Measurements from ENCODE around the gene AMPH. TPM values are rescaled to one million over a fixed set of nuclear protein-coding genes. Genes with fewer than 3 reads are reported as not detected.

Gene AMPH
- total RNA-seq, 1 experiment from 2014 or later, result 9.0 TPM

- H3K27me3 Mint-ChIP-seq (ENCODE audit: low read depth), result no peaks in the 10 kb centered on the region
- TF ChIP-seq IRF1 (CRISPR knock-in tag; IDR thresholded peaks at IDR 0.05), result no peak
- no peak for TF ChIP-seq RELA (CRISPR knock-in tag; IDR thresholded peaks at IDR 0.05; ENCODE audit: borderline replicate concordance)
- no peak for TF ChIP-seq JUN (CRISPR knock-in tag; IDR thresholded peaks at IDR 0.05)
- no peak for TF ChIP-seq SMAD4 (CRISPR knock-in tag; IDR thresholded peaks at IDR 0.05)
- TF ChIP-seq ZNF263 (CRISPR knock-in tag; IDR thresholded peaks at IDR 0.05; ENCODE audit: low read depth), result no peak
- no peak for TF ChIP-seq E2F5 (CRISPR knock-in tag; IDR thresholded peaks at IDR 0.05)
- TF ChIP-seq OVOL2 (CRISPR knock-in tag; IDR thresholded peaks at IDR 0.05; ENCODE audit: borderline replicate concordance), result no peak
- ChIA-PET CTCF (interaction anchor here (1.2 kb wide), 1 partner anchor 337 kb away, joined by 5 read pairs; no protein-coding TSS in a partner anchor), POLR2A (no interaction called here)
- no peaks in the 10 kb centered on the region for H3K9me3 Mint-ChIP-seq
- no peak overlapping the region for H3K27ac Mint-ChIP-seq
- ATAC-seq, result no peak
- peaks cover 4% of the 10 kb centered on the region for H3K4me1 Mint-ChIP-seq
- no peak for DNase-seq (ENCODE audit: low spot score)
- H3K36me3 Mint-ChIP-seq, result no peaks in the 10 kb centered on the region
- no peak overlapping the region for H3K4me3 Mint-ChIP-seq
Measured at GRCh38 chr7:38671911-38672905, 41.0 kb upstream of the AMPH start.

- no peaks in the 10 kb centered on the region for H3K27me3 Mint-ChIP-seq (ENCODE audit: low read depth)
- POLR2A ChIA-PET, result no interaction called here
Measured at GRCh38 chr7:38669965-38670520, 38.9 kb upstream of the AMPH start.

More at GRCh38 chr7:38669965-38670520, 38.9 kb upstream of the AMPH start:
- CTCF ChIA-PET, result no interaction called here
- ATAC-seq, result no peak
- Mint-ChIP-seq H3K36me3 (no peaks in the 10 kb centered on the region), H3K4me3 (no peak overlapping the region), H3K4me1 (no peaks in the 10 kb centered on the region), H3K27ac (no peak overlapping the region), H3K9me3 (peaks cover 6% of the 10 kb centered on the region; the same call in 1 of the 2 replicates)
- TF ChIP-seq IRF2 (CRISPR knock-in tag; IDR thresholded peaks at IDR 0.05; ENCODE audit: borderline replicate concordance, low read depth), result no peak
- no peak for TF ChIP-seq AFF4 (CRISPR knock-in tag; IDR thresholded peaks at IDR 0.05; ENCODE audit: borderline replicate concordance)
- no peak for TF ChIP-seq ZNF317 (CRISPR knock-in tag; IDR thresholded peaks at IDR 0.05; ENCODE audit: borderline replicate concordance, low read depth)
- no peak for TF ChIP-seq ERG (CRISPR knock-in tag; IDR thresholded peaks at IDR 0.05)
- no peak for TF ChIP-seq NFATC4 (CRISPR knock-in tag; IDR thresholded peaks at IDR 0.05)
- TF ChIP-seq HMGA2 (CRISPR knock-in tag; IDR thresholded peaks at IDR 0.05), result no peak
- DNase-seq (ENCODE audit: low spot score), result no peak
